Measurements from ENCODE around the gene PALD1. TPM values are rescaled to one million over a fixed set of nuclear protein-coding genes. Genes with fewer than 3 reads are reported as not detected.

PALD1 gene
- total and polyA plus RNA-seq, 2 of the 4 experiments (the other 2 are of a cell fraction): 0.12 to 0.18 TPM

GRCh38 chr10:70596860-70597809, 118.6 kb downstream of the PALD1 start (continued):
- no peak for TF ChIP-seq CHD1 (IDR thresholded peaks at IDR 0.05; ENCODE audit: low read depth, low read length)

DNA sequence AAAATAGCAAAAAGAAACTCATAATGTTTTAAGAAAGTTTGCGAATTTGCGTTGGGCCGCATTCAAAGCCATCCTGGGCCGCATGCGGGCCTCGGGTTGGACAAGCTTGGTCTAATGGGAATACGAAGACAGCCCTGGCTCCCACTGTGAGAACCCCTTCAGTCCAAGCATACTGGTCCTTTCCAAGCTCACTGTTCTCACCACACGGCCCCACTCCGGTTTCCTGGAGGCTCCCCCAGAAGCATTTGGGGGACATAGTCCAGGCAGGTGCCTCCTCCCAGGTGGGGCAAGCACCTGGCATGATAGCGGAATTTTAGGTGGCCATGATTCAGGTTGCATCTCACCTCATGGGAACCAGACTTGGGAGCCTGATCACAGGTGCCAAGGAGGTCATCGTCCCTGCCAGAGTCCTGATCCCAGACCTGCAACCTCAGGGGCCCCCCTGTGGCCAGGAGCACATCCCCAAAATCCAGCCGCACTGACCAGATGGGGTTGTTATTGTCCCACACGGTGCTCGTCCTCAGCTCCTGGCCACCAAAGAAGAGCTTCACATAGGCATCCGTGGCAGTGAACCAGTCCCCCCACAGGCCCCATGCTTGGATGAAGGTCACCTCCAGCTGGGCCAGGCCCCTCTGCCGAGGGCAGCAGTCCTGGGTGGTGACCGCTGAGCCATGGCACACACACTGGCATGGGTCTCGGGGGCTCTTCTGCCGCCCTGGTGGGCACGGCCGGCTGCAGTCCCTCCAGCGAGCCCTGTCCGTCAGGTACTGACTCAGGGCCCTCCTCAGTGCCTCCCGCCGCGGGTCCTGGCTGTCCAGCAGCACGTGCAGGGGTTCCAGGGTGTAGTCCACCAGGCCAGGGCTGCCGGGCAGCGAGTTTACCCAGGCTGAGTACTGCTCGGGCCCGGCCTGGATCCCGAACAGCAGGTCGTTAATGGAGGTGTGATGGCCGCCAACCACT, 119.6 kb downstream of the PALD1 start:
- Histone ChIP-seq H2BK20ac (ENCODE audit: low read depth, low read length) (no peak overlapping the region), H4K91ac (ENCODE audit: insufficient read depth, low read depth, low read length) (no peak overlapping the region), H3K14ac (replicated peaks; ENCODE audit: low read depth, low read length) (no peak overlapping the region), H3K79me1 (ENCODE audit: low read depth in 1 of 2, low read length in 2 of 2) (no peaks in the 10 kb centered on the region), H3K4me2 (ENCODE audit: low read depth, low read length) (no peak overlapping the region), H3K9me1 (ENCODE audit: insufficient read depth, low read length) (no peaks in the 10 kb centered on the region), H3K4me3 (ENCODE audit: insufficient read depth, low read depth, low read length) (no peak overlapping the region), H2BK120ac (ENCODE audit: low read depth, low read length) (no peak overlapping the region), H2AK9ac (replicated peaks; ENCODE audit: low read depth, low read length, poor library complexity) (no peak overlapping the region), H3K4me1 (ENCODE audit: control insufficient read depth, insufficient read depth, low read length) (no peaks in the 10 kb centered on the region), H3K27ac (ENCODE audit: insufficient read depth, low read length) (no peak overlapping the region), H2AFZ (replicated peaks; ENCODE audit: low read length, poor library complexity) (no peak overlapping the region), H4K20me1 (ENCODE audit: insufficient read depth, low read length) (no peaks in the 10 kb centered on the region), H3K9ac (ENCODE audit: low read depth, low read length) (no peak overlapping the region), H3K27me3 (ENCODE audit: control insufficient read depth, insufficient read depth, low read length) (peaks cover 28% of the 10 kb centered on the region; the same call in 1 of the 2 replicates), H3K23ac (ENCODE audit: low read depth, low read length) (no peak overlapping the region), H3K18ac (ENCODE audit: low read depth, low read length) (no peak overlapping the region), H2AK5ac (ENCODE audit: low read depth, low read length) (no peak overlapping the region), H3K56ac (ENCODE audit: extremely low read depth, insufficient read depth, low read length) (no peak overlapping the region), H4K8ac (ENCODE audit: low read depth in 2 of 2, low read length in 2 of 2) (no peak overlapping the region), H3K9me3 (ENCODE audit: control insufficient read depth, insufficient read depth, low read length) (no peaks in the 10 kb centered on the region), H2BK15ac (ENCODE audit: low read depth, low read length) (no peak overlapping the region), H3K36me3 (ENCODE audit: control insufficient read depth, insufficient read depth, low read length) (no peaks in the 10 kb centered on the region), H4K5ac (ENCODE audit: low read depth, low read length) (no peak overlapping the region), H3K4ac (ENCODE audit: low read depth, low read length) (no peak overlapping the region), H2BK5ac (ENCODE audit: low read depth, low read length, poor library complexity, severe bottlenecking) (no peak overlapping the region)
- 83% methylated on average over 12 of the region's 34 CpGs; no CpG with 5 or more reads in 1 of the 2 experiments for WGBS, 2 experiments (ENCODE audit: extremely low coverage in 2 of 2, insufficient read length in 1 of 2)
- POLR2A ChIA-PET (ENCODE audit: unreplicated experiment): interaction anchor here (0.7 kb wide), 1 partner anchor 19 kb away, joined by 5 read pairs; no protein-coding TSS in a partner anchor
- ATAC-seq (ENCODE audit: low read depth) (no peak), DNase-seq (no peak)
- dilution Hi-C loops (cut with HindIII; ENCODE audit: low sequenced_read_pairs, unreplicated experiment): no loop called here
- in situ Hi-C loops (cut with MboI; ENCODE audit: low sequenced_read_pairs): no loop called here
- no TSS peak for BruUV-seq (replicated peaks)
- CTCF ChIA-PET: no interaction called here
- intact Hi-C loops (cut with micrococcal nuclease): no loop called here
- TF ChIP-seq MAFK (IDR thresholded peaks at IDR 0.05; ENCODE audit: low read depth, low read length) (no peak), FOS (IDR thresholded peaks at IDR 0.05; ENCODE audit: low read depth, low read length) (no peak), MXI1 (IDR thresholded peaks at IDR 0.05; ENCODE audit: borderline replicate concordance, low read depth, low read length) (no peak), CHD1 (IDR thresholded peaks at IDR 0.05; ENCODE audit: low read depth, low read length) (no peak), CEBPB (IDR thresholded peaks at IDR 0.05; ENCODE audit: low read depth, low read length) (no peak), SMC3 (IDR thresholded peaks at IDR 0.05; ENCODE audit: low read depth, low read length) (no peak), RCOR1 (IDR thresholded peaks at IDR 0.05; ENCODE audit: insufficient replicate concordance, low read length) (no peak), RAD21 (IDR thresholded peaks at IDR 0.05; ENCODE audit: low read length) (no peak), RFX5 (IDR thresholded peaks at IDR 0.05; ENCODE audit: low read depth, low read length) (no peak)
- TF ChIP-seq, protein P1, sequence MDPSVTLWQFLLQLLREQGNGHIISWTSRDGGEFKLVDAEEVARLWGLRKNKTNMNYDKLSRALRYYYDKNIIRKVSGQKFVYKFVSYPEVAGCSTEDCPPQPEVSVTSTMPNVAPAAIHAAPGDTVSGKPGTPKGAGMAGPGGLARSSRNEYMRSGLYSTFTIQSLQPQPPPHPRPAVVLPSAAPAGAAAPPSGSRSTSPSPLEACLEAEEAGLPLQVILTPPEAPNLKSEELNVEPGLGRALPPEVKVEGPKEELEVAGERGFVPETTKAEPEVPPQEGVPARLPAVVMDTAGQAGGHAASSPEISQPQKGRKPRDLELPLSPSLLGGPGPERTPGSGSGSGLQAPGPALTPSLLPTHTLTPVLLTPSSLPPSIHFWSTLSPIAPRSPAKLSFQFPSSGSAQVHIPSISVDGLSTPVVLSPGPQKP (IDR thresholded peaks at IDR 0.05; ENCODE audit: borderline replicate concordance, low read depth, low read length): no peak

Measured in IMR-90 (cell line).